HUES48 (cell line): ENCODE measurements around the gene PTPRN2.

Experiments used
- H3K27ac ChIP-seq: one replicate; pipeline ENCODE4 v1.7.0; 2013; ENCODE audit warnings: low read depth, low read length, inconsistent platforms
- H3K27me3 ChIP-seq: 2 replicates; pipeline ENCODE4 v1.6.1; 2013; ENCODE audit warnings: mild to moderate bottlenecking, low read length; ENCODE audit not compliant: control insufficient read depth, insufficient read depth
- H3K36me3 ChIP-seq: 2 replicates; pipeline ENCODE4 v1.6.1; 2013; ENCODE audit warnings: low read length; ENCODE audit not compliant: control insufficient read depth, insufficient read depth
- H3K4me1 ChIP-seq: 2 replicates; pipeline ENCODE4 v1.6.1; 2013; ENCODE audit warnings: mild to moderate bottlenecking, low read length; ENCODE audit not compliant: control insufficient read depth, insufficient read depth
- H3K4me3 ChIP-seq: 2 replicates; pipeline ENCODE4 v1.5.1; 2013; ENCODE audit warnings: mild to moderate bottlenecking, low read depth, low read length
- H3K9ac ChIP-seq: 2 replicates; pipeline ENCODE4 v1.6.1; 2013; ENCODE audit warnings: mild to moderate bottlenecking, low read depth, low read length, moderate library complexity
- H3K9me3 ChIP-seq: 2 replicates; pipeline ENCODE4 v1.6.1; 2013; ENCODE audit warnings: low read length; ENCODE audit not compliant: control insufficient read depth, insufficient read depth

Gene PTPRN2

DNA sequence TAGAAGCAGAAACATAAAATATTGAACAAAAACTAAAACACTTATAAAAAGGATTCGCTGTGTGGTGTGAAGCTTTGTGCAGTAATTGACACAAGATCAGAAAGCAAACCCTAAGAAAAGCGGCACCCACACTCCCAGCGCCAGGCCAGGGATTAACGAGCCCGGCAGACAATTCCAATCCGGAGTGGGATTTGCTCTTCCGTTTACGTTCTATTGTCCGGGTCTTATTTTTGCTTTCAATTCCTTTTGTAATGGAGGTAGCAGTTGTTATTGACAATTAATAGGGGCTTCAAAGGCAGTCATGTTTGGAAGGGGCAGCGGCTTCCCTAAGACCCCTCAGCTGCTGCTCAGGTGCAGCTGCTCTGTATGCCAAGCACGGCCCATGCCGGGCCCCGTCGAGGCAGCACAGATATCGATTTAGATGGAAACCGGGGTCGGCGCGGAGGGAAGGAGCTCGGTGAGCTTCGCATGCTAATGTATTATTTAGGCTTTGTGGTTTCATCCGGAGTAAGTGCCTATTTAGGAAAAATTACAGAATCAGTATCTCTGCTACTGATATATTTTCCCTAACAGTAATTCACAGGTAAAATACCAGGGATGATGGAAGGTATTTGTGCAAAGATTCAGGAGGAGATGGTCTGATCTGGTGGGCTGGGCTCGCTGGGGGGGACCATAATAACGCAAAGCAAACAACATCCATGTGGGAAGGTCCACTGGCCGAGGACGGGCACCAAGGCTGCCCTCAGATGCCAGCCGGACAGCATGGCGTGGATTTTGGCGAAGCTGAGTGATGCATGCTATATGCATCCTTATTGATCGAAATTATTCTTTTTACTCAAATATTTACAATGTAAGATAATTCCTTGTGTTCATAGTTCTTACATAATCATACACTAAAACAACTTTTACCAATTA, 561.7 kb downstream of the PTPRN2 start:
- H3K9ac ChIP-seq = no peak overlapping the region
- no peaks in the 10 kb centered on the region for H3K27me3 ChIP-seq
- H3K27ac ChIP-seq = no peak overlapping the region
- no peak overlapping the region for H3K4me3 ChIP-seq
- H3K36me3 ChIP-seq = no peaks in the 10 kb centered on the region
- peaks cover 6% of the 10 kb centered on the region; the same call in 1 of the 2 replicates for H3K4me1 ChIP-seq
- no peaks in the 10 kb centered on the region for H3K9me3 ChIP-seq

DNA sequence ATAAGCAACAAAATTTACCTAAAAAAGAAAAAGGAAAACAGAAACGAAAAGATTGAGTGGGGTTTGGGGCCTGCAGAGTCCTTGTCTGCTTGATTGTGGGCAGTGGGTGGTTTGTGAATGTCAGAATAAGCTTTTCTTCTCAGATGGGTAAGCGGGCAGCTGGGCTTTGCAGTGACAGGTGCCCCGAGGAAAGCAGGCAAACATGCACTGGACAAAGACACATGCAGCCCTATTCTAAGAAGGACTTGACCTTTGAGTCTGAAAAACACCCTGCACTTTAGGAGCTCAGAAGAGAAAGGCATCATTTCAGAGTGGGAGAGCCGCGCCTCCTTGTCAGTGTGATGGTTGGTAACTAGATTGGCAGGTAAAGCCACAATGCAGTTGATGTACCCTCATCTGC, 562.7 kb downstream of the PTPRN2 start:
- no peaks in the 10 kb centered on the region for H3K9me3 ChIP-seq
- no peak overlapping the region for H3K27ac ChIP-seq
- H3K4me1 ChIP-seq = peaks cover 7% of the 10 kb centered on the region; the same call in 1 of the 2 replicates
- H3K4me3 ChIP-seq = no peak overlapping the region
- H3K36me3 ChIP-seq = no peaks in the 10 kb centered on the region
- H3K9ac ChIP-seq = no peak overlapping the region
- H3K27me3 ChIP-seq = no peaks in the 10 kb centered on the region; the same call in 1 of the 2 replicates

DNA sequence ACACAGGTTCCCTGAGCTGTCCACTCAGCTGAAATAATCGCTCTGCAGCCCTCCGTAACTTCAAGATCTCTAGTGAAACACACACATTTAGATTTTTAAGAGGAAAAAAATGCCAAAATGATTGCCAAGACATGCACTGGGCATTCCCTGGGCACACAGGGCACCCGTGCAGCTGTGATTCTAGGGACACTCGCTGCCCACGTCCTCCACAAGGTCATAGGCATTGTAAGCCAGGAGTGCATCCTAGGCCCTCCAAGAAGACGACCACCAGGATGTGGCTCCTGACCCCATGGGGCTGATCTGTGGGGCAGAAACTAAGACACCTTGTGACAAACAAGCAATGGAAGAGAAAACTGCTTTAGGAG, 563.3 kb downstream of the PTPRN2 start:
- Histone ChIP-seq H3K27me3 (no peaks in the 10 kb centered on the region; the same call in 1 of the 2 replicates), H3K9me3 (no peaks in the 10 kb centered on the region), H3K4me3 (no peak overlapping the region), H3K4me1 (peaks cover 7% of the 10 kb centered on the region; the same call in 1 of the 2 replicates), H3K9ac (no peak overlapping the region), H3K36me3 (no peaks in the 10 kb centered on the region), H3K27ac (no peak overlapping the region)

DNA sequence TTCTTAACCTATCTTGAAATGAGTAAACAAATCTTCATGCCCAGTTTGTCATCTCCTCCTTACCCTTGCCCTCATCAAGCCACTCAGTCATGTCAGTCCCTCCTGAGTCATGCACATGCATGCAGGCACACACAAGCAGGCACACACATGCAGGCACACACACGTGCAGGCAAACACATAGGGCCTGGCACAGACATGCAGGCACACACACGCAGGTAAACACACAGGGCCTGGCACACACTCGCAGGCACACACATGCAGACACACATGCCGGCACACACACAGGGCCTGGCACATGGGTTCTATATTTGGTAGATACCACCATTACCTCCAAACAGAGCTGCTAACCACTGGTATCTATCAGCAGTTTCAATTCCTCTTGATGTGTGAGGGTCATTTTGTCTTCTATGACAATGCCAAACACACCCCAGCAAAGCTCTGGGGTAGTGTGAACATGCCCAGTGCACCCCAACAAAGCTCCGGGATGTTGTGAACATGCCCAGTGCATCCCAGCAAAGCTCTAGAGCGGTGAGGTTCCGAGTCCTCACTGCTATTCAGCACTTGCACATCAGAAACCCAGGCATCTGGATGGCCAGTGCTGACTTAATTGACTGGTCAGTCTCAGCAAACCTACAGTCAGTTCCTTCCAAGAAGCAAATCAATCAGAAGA, 563.8 kb downstream of the PTPRN2 start:
- H3K9ac ChIP-seq = no peak overlapping the region
- H3K9me3 ChIP-seq = no peaks in the 10 kb centered on the region
- H3K27me3 ChIP-seq = no peaks in the 10 kb centered on the region; the same call in 1 of the 2 replicates
- H3K4me1 ChIP-seq = peaks cover 7% of the 10 kb centered on the region; the same call in 1 of the 2 replicates
- no peaks in the 10 kb centered on the region for H3K36me3 ChIP-seq
- H3K27ac ChIP-seq = no peak overlapping the region
- no peak overlapping the region for H3K4me3 ChIP-seq

DNA sequence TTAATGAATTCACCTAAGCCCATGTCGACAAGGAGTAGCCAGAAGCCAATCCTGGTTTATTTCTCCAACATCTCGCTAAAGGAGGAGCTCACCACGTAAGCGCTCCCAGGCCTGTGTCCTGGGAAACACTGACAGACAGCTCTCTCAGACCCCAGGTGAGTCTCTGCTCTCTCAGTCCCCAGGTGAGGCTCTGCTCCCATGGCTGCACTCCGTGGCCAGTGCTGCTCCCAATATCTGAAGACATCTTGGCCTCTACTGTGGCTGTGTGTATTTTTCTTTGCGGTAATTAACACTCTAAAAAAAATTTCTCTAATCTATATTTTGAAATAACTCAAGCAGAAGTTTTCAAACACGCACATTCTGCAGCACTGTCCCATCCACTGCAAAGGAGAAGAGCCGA, 564.5 kb downstream of the PTPRN2 start:
- H3K27me3 ChIP-seq = no peaks in the 10 kb centered on the region; the same call in 1 of the 2 replicates
- no peaks in the 10 kb centered on the region for H3K36me3 ChIP-seq
- no peak overlapping the region for H3K9ac ChIP-seq
- no peaks in the 10 kb centered on the region for H3K9me3 ChIP-seq
- no peak overlapping the region for H3K4me3 ChIP-seq
- H3K4me1 ChIP-seq = peaks cover 8% of the 10 kb centered on the region; the same call in 1 of the 2 replicates
- H3K27ac ChIP-seq = no peak overlapping the region

DNA sequence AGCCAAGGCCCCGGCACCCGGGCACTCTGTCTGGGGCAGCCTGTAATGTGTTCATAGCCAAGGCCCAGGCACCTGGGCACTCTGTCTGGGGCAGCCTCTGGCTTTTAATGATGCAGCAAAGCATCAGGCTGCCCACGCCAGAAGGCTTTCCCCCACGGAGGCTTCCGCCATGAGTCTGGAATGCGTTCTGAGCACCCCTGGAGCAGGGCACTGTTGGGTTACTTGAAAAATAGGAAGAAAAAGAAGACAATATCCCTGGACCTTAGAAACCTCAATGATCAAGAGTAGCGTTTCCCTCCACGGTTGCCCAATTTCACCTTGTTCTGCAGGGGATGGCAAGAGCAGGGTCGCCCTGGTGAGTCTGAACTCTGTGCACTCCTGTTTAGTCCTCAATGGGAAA, 565.0 kb downstream of the PTPRN2 start:
- no peak overlapping the region for H3K9ac ChIP-seq
- no peaks in the 10 kb centered on the region; the same call in 1 of the 2 replicates for H3K27me3 ChIP-seq
- no peaks in the 10 kb centered on the region for H3K9me3 ChIP-seq
- no peaks in the 10 kb centered on the region for H3K36me3 ChIP-seq
- no peak overlapping the region for H3K4me3 ChIP-seq
- H3K4me1 ChIP-seq = peaks cover 14% of the 10 kb centered on the region; the same call in 1 of the 2 replicates
- no peak overlapping the region for H3K27ac ChIP-seq

DNA sequence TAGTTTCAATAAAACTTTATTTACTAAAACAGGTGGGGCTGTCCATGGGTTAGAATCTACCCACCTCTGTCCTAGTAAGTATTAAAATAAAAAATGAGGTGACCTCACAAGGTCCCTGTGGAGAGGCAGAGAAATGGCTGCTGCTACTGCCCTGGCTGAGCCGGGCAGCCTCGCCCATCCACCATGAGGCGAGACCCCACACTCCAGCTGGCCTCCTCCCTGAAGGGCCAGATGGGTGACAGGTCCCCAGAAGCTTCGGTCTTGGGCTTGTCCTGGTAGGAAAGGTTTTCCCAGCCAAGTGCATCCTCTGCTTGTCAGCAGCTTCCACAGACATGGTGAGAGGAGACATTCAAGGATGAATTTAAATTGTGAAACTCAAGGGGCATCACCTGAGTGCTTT, 565.8 kb downstream of the PTPRN2 start:
- no peaks in the 10 kb centered on the region for H3K36me3 ChIP-seq
- no peak overlapping the region for H3K9ac ChIP-seq
- H3K9me3 ChIP-seq = no peaks in the 10 kb centered on the region
- H3K4me3 ChIP-seq = no peak overlapping the region
- H3K4me1 ChIP-seq = peaks cover 21% of the 10 kb centered on the region
- H3K27me3 ChIP-seq = no peaks in the 10 kb centered on the region; the same call in 1 of the 2 replicates
- no peak overlapping the region for H3K27ac ChIP-seq

DNA sequence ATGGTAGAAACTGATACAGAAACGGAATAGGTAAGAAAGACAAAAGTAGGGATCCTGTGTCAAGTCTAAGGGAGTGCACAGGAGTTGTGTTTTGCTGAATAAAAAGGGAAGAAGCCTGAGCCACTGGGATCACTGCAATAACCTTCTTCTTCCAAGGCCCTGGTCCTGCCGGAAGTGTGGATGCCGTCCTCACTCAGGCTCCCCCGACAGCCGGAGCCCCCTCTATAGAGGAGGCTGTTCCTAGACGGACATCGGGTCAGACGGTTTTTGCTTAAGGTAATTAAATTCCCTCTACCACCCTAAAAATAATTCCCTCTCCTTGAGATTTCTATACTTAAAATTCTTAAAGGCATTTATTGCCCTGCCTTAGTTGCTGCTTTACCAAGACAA, 566.9 kb downstream of the PTPRN2 start:
- H3K27me3 ChIP-seq = peaks cover 5% of the 10 kb centered on the region; the same call in 1 of the 2 replicates

DNA sequence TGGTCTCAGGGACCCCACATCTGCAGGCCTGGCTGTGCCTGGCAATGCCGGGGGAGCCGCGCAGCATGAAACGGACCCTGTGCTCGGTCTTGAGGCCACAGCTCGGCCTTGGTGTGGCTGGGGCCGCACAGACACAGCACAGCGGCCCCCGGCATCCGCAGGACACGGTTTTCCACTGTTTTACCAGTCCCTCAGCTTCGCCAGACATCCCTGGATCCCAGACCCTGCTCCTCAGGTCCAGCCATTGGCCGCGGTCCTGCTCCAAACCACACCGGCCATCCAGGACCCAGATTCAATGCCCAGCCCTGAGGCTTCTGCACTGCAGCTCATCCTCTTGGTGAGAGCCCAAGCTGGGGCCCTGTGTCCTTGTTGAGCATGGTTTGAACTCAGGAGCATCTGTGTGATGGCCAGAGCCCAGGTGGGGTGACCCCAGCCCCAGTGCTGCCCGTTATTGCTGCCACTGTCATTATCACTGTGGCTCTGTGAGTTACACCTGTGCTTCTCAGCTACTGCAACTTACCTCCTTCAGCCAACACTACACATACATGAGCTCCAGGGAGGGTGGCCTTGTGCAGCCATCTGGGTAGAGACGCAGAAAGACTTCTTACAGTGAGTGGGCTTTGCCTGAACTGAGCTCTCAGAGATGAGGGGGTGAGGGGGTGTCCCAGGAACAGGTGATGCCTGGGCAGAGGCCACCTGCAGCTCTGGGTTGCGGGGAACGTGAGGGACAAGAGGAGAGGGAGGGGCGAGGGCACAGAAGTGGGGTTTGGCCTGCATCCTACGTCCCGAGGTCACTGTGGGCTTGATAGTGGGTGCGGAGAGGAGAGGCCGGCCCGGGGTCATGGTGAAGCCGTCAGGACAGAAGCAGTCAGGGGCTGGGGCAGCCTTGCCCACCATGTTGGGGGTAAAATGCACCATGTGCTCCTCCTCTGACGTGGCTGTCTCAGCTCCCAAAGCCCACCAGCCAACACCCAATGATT, 567.6 kb downstream of the PTPRN2 start:
- no peaks in the 10 kb centered on the region for H3K36me3 ChIP-seq
- no peak overlapping the region for H3K9ac ChIP-seq
- H3K9me3 ChIP-seq = no peaks in the 10 kb centered on the region
- H3K27me3 ChIP-seq = peaks cover 12% of the 10 kb centered on the region
- no peak overlapping the region for H3K27ac ChIP-seq
- H3K4me1 ChIP-seq = peaks cover 39% of the 10 kb centered on the region
- H3K4me3 ChIP-seq = no peak overlapping the region

More for the DNA sequence above, 566.9 kb downstream of the PTPRN2 start:
- Histone ChIP-seq H3K4me3 (no peak overlapping the region), H3K9ac (no peak overlapping the region), H3K4me1 (peaks cover 33% of the 10 kb centered on the region), H3K36me3 (no peaks in the 10 kb centered on the region), H3K9me3 (no peaks in the 10 kb centered on the region), H3K27ac (no peak overlapping the region)

DNA sequence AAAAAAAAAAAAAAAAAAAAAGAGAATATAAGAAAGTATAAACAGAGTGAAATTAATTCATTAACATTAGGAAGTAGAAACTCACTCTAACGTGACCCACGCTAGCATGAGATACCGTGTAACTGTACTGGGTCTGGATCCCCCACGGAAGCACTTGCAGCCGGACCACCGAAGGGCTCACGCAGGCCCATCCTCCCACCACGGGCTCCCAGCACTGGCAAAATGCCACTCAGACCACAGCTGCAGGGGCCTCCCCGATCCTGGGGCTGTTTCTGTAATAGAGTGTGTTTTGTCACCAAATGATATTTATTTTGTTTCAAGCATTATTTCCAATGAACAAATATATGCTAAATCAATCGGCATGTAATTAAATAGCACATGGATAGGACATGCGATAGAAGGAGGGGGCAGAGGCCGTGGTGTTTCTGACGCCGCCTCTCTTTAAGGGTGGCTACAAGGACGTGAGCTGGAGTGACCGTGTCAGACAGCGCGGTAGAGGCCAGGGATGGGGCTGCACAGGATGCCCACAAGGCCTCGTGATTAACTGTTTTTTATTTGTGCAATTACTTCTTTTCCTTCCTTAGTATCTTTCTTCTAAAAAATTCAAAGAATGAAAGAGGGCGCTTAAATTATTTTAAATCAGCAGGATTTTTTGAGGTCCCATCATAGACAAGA, 568.5 kb downstream of the PTPRN2 start:
- H3K36me3 ChIP-seq = no peaks in the 10 kb centered on the region
- no peaks in the 10 kb centered on the region for H3K9me3 ChIP-seq
- no peak overlapping the region for H3K4me3 ChIP-seq
- H3K4me1 ChIP-seq = peaks cover 47% of the 10 kb centered on the region
- H3K9ac ChIP-seq = no peak overlapping the region
- H3K27ac ChIP-seq = no peak overlapping the region
- peaks cover 21% of the 10 kb centered on the region for H3K27me3 ChIP-seq
